PC-3 (cell line): ENCODE measurements around the gene TINCR. TPM values are rescaled to one million over a fixed set of nuclear protein-coding genes. Genes with fewer than 3 reads are reported as not detected.

Experiments
- ATAC-seq: fragments of 200-7000 bp; cut with Tn5 transposase; 2 replicates; pipeline ENCODE4 v1.9.1; 2020; ENCODE audit warnings: mild to moderate bottlenecking, moderate library complexity
- BruUV-seq: library from RNA; stranded (reverse); fragments of 400-500 nt; replicated peaks from 2 replicates; lab custom pipeline; 2021; lab: Mats Ljungman, UMichigan
- CTCF ChIA-PET: fragments of 300-600 bp; sonication (Branson Sonifier 250); formaldehyde crosslinking; loops from one replicate; lab custom pipeline; 2022; ENCODE audit warnings: antibody characterized with exemption; lab: Charles Lee
- POLR2A ChIA-PET: fragments of 300-600 bp; sonication (Branson Sonifier 250); formaldehyde crosslinking; loops from one replicate; lab custom pipeline; 2022; ENCODE audit warnings: antibody characterized with exemption; ENCODE audit not compliant: unreplicated experiment; lab: Charles Lee
- DNase-seq: peaks from one replicate; pipeline ENCODE4 v3.0.0-alpha.2; 2015
- H2AFZ ChIP-seq: fragments of 300-600 bp; sonication (generic); 2 replicates; pipeline ENCODE4 v1.6.0; 2016; ENCODE audit warnings: antibody characterized with exemption, low read length
- H3F3A ChIP-seq: fragments of 300-600 bp; sonication (generic); one replicate; pipeline ENCODE4 v1.6.0; 2017; ENCODE audit warnings: antibody characterized with exemption, low read length, control low read depth, mild to moderate bottlenecking; ENCODE audit not compliant: unreplicated experiment
- H3K27ac ChIP-seq: fragments of 300-600 bp; sonication (generic); 2 replicates; pipeline ENCODE4 v1.5.1; 2016; ENCODE audit warnings: mild to moderate bottlenecking, low read length
- H3K27me3 ChIP-seq: fragments of 300-600 bp; sonication (generic); 2 replicates; pipeline ENCODE4 v1.6.1; 2016; ENCODE audit warnings: low read length, mixed read lengths
- H3K36me3 ChIP-seq: fragments of 300-600 bp; sonication (generic); 2 replicates; pipeline ENCODE4 v1.6.1; 2016; ENCODE audit warnings: low read depth, mixed run types, low read length, mixed read lengths
- H3K4me1 ChIP-seq: fragments of 300-600 bp; sonication (generic); 2 replicates; pipeline ENCODE4 v1.5.1; 2016; ENCODE audit warnings: low read length; ENCODE audit not compliant: insufficient read depth
- H3K4me2 ChIP-seq: fragments of 300-600 bp; sonication (generic); 2 replicates; pipeline ENCODE4 v1.6.0; 2016; ENCODE audit warnings: low read length
- H3K4me3 ChIP-seq: fragments of 300-600 bp; sonication (generic); 2 replicates; pipeline ENCODE4 v1.5.1; 2016; ENCODE audit warnings: mild to moderate bottlenecking, low read length, mixed read lengths
- H3K79me2 ChIP-seq: fragments of 300-600 bp; sonication (generic); 2 replicates; pipeline ENCODE4 v1.6.1; 2017; ENCODE audit warnings: low read length, mixed read lengths
- H3K9ac ChIP-seq: fragments of 300-600 bp; sonication (generic); 2 replicates; pipeline ENCODE4 v1.6.0; 2016; ENCODE audit warnings: mild to moderate bottlenecking, low read length
- H3K9me2 ChIP-seq: fragments of 300-600 bp; sonication (generic); replicated peaks from 2 replicates; pipeline ENCODE4 v1.6.1; 2016; ENCODE audit warnings: mixed run types, low read length, mixed read lengths
- H3K9me3 ChIP-seq: fragments of 300-600 bp; sonication (generic); 2 replicates; pipeline ENCODE4 v1.6.1; 2016; ENCODE audit warnings: low read length, mixed read lengths
- H4K20me1 ChIP-seq: fragments of 300-600 bp; sonication (generic); 2 replicates; pipeline ENCODE4 v1.6.1; 2016; ENCODE audit warnings: low read length, mixed read lengths
- CTCF ChIP-seq: fragments of 300-600 bp; sonication (generic); conservative IDR thresholded peaks from 2 replicates; pipeline ENCODE4 v1.5.1; 2017; ENCODE audit warnings: antibody characterized with exemption, low read depth, mild to moderate bottlenecking, low read length
- EZH2 ChIP-seq: fragments of 300-600 bp; sonication (generic); IDR thresholded peaks from one replicate; pipeline ENCODE4 v1.6.1; 2017; ENCODE audit warnings: antibody characterized with exemption, mild to moderate bottlenecking, low read length; ENCODE audit not compliant: unreplicated experiment
- EZH2phosphoT487 ChIP-seq: fragments of 300-600 bp; sonication (generic); IDR thresholded peaks from 2 replicates; pipeline ENCODE4 v1.6.1; 2018; ENCODE audit warnings: mild to moderate bottlenecking, antibody characterized with exemption, low read length, borderline replicate concordance
- intact Hi-C: fragments of 100-400 bp; cut with micrococcal nuclease; formaldehyde crosslinking; loops from 2 replicates; pipeline ENCODE4 v1.9.0; 2023
- total RNA-seq: library from RNA; depleted of rRNA; stranded (reverse); fragments of >200 nt; gene quantifications from 2 replicates; pipeline ENCODE4 v1.2.3, GENCODE V29; 2014

The TINCR gene
- total RNA-seq, 1 experiment from 2014 or later, result 0.58 TPM

GRCh38 chr19:5607318-5608275 is 39.8 kb upstream of the TINCR start:
- Histone ChIP-seq H3K4me1 (peaks cover 27% of the 10 kb centered on the region), H3K27ac (peak overlapping the region; percentile 85), H3F3A (no peaks in the 10 kb centered on the region), H3K9me3 (no peaks in the 10 kb centered on the region), H3K4me3 (no peak overlapping the region), H3K79me2 (peaks cover 77% of the 10 kb centered on the region), H3K4me2 (peak overlapping the region; percentile 43), H3K9me2 (no peaks in the 10 kb centered on the region), H4K20me1 (peaks cover 24% of the 10 kb centered on the region), H3K27me3 (no peaks in the 10 kb centered on the region), H3K9ac (peak overlapping the region; percentile 59), H3K36me3 (peaks cover 79% of the 10 kb centered on the region), H2AFZ (no peak overlapping the region)
- intact Hi-C loops, result loop anchor here (1.0 kb wide), 1 partner anchor 15 kb away; the partner anchor contains the start of gene SAFB2
- DNase-seq, result peak; percentile 56
- ChIA-PET POLR2A (no interaction called here), CTCF (no interaction called here)
- TF ChIP-seq EZH2phosphoT487 (no peak), EZH2 (no peak), CTCF (no peak)
- ATAC-seq, result peak; percentile 76
- BruUV-seq, result no TSS peak

GRCh38 chr19:5605362-5605761 is 37.6 kb upstream of the TINCR start:
- TF ChIP-seq CTCF (no peak), EZH2 (no peak), EZH2phosphoT487 (no peak)
- H3K4me2 ChIP-seq, result no peak overlapping the region
- H3K27me3 ChIP-seq, result no peaks in the 10 kb centered on the region
- H3K9ac ChIP-seq, result no peak overlapping the region
- H3K9me2 ChIP-seq, result no peaks in the 10 kb centered on the region
- H3K79me2 ChIP-seq, result peaks cover 70% of the 10 kb centered on the region
- no peaks in the 10 kb centered on the region for H3K9me3 ChIP-seq
- peak; percentile 37 for ATAC-seq
- H2AFZ ChIP-seq, result no peak overlapping the region
- peak overlapping the region; percentile 85 for H3K27ac ChIP-seq
- peaks cover 80% of the 10 kb centered on the region for H3K36me3 ChIP-seq
- CTCF ChIA-PET, result no interaction called here
- peaks cover 27% of the 10 kb centered on the region for H3K4me1 ChIP-seq
- DNase-seq, result no peak
- POLR2A ChIA-PET, result interaction anchor here (0.7 kb wide), 1 partner anchor 9 kb away, joined by 4 read pairs; no protein-coding TSS in a partner anchor
- intact Hi-C loops, result no loop called here
- no TSS peak for BruUV-seq
- peaks cover 29% of the 10 kb centered on the region for H4K20me1 ChIP-seq
- H3F3A ChIP-seq, result no peaks in the 10 kb centered on the region
- H3K4me3 ChIP-seq, result no peak overlapping the region
